WTC11 (cell line): Measurements from ENCODE around the gene PKMYT1. TPM values are rescaled to one million over a fixed set of nuclear protein-coding genes. Genes with fewer than 3 reads are reported as not detected.

ENCODE experiments used
- ATAC-seq: fragments of 200-7000 bp; cut with Tn5 transposase; 2 replicates; pipeline ENCODE4 v1.10.0; 2021; ENCODE audit warnings: mild to moderate bottlenecking, moderate library complexity
- CTCF ChIA-PET: fragments of 300-600 bp; sonication (Branson Sonifier 250); formaldehyde crosslinking; loops from one replicate; lab custom pipeline; 2021; ENCODE audit warnings: antibody characterized with exemption; lab: Charles Lee
- POLR2A ChIA-PET: fragments of 350-600 bp; sonication (Branson Sonifier 250); formaldehyde crosslinking; loops from one replicate; lab custom pipeline; 2021; ENCODE audit warnings: antibody characterized with exemption; lab: Charles Lee
- DNase-seq: peaks from one replicate; pipeline ENCODE4 v3.0.0; 2021; ENCODE audit warnings: low spot score
- H3K27ac Mint-ChIP-seq: 2 replicates; pipeline ENCODE4 v1.8.0; 2021; ENCODE audit warnings: mixed read lengths
- H3K27me3 Mint-ChIP-seq: 2 replicates; pipeline ENCODE4 v1.8.0; 2021; ENCODE audit warnings: low read depth, mild to moderate bottlenecking, moderate library complexity, mixed read lengths
- H3K36me3 Mint-ChIP-seq: 2 replicates; pipeline ENCODE4 v1.8.0; 2021; ENCODE audit warnings: mixed read lengths
- H3K4me1 Mint-ChIP-seq: 2 replicates; pipeline ENCODE4 v1.8.0; 2022; ENCODE audit warnings: mixed read lengths
- H3K4me3 Mint-ChIP-seq: 2 replicates; pipeline ENCODE4 v1.8.0; 2021; ENCODE audit warnings: mild to moderate bottlenecking, moderate library complexity, mixed read lengths
- H3K9me3 Mint-ChIP-seq: 2 replicates; pipeline ENCODE4 v1.8.0; 2021; ENCODE audit warnings: mixed read lengths
- CREB1 ChIP-seq: sonication (generic); formaldehyde crosslinking; IDR thresholded peaks from 2 replicates; pipeline ENCODE4 v1.8.0; 2023; ENCODE audit warnings: mild to moderate bottlenecking, missing genetic modification reagents
- CREM ChIP-seq: sonication (generic); formaldehyde crosslinking; IDR thresholded peaks from 2 replicates; pipeline ENCODE4 v1.8.1; 2022; ENCODE audit warnings: mild to moderate bottlenecking, missing genetic modification reagents, moderate library complexity
- ELF4 ChIP-seq: sonication (generic); formaldehyde crosslinking; IDR thresholded peaks from 2 replicates; pipeline ENCODE4 v1.8.1; 2022; ENCODE audit warnings: low read depth, mild to moderate bottlenecking, moderate library complexity, missing genetic modification reagents
- FOXP1 ChIP-seq: sonication (generic); formaldehyde crosslinking; IDR thresholded peaks from 2 replicates; pipeline ENCODE4 v1.8.0; 2022; ENCODE audit warnings: missing genetic modification reagents, mild to moderate bottlenecking, moderate library complexity, borderline replicate concordance
- JAZF1 ChIP-seq: fragments of 250-450 bp; sonication (Bioruptor Pico); IDR thresholded peaks from 2 replicates; pipeline ENCODE4 v1.9.0; 2021; ENCODE audit warnings: moderate library complexity, mild to moderate bottlenecking, inconsistent platforms
- NFYB ChIP-seq: sonication (generic); formaldehyde crosslinking; conservative IDR thresholded peaks from 2 replicates; pipeline ENCODE4 v1.8.0; 2022; ENCODE audit warnings: low read depth, missing genetic modification reagents
- PRRX2 ChIP-seq: fragments of 250-450 bp; sonication (Bioruptor Pico); IDR thresholded peaks from 2 replicates; pipeline ENCODE4 v1.8.0; 2021; ENCODE audit warnings: mild to moderate bottlenecking
- RELA ChIP-seq: sonication (generic); formaldehyde crosslinking; IDR thresholded peaks from 2 replicates; pipeline ENCODE4 v1.8.1; 2022; ENCODE audit warnings: missing genetic modification reagents, mild to moderate bottlenecking, borderline replicate concordance
- RORB ChIP-seq: fragments of 250-450 bp; sonication (Bioruptor Pico); IDR thresholded peaks from 2 replicates; pipeline ENCODE4 v1.9.0; 2021; ENCODE audit warnings: mild to moderate bottlenecking
- SMAD3 ChIP-seq: sonication (generic); formaldehyde crosslinking; IDR thresholded peaks from 2 replicates; pipeline ENCODE4 v1.8.0; 2022; ENCODE audit warnings: missing genetic modification reagents, mild to moderate bottlenecking, borderline replicate concordance
- SP1 ChIP-seq: sonication (generic); formaldehyde crosslinking; conservative IDR thresholded peaks from 2 replicates; pipeline ENCODE4 v1.8.1; 2022; ENCODE audit warnings: missing genetic modification reagents
- ZBTB43 ChIP-seq: sonication (generic); formaldehyde crosslinking; IDR thresholded peaks from 2 replicates; pipeline ENCODE4 v1.8.1; 2023; ENCODE audit warnings: mild to moderate bottlenecking, missing genetic modification reagents
- ZNF121 ChIP-seq: sonication (generic); formaldehyde crosslinking; IDR thresholded peaks from 2 replicates; pipeline ENCODE4 v1.8.0; 2023; ENCODE audit warnings: missing genetic modification reagents
- ZNF263 ChIP-seq: sonication (generic); formaldehyde crosslinking; IDR thresholded peaks from 2 replicates; pipeline ENCODE4 v1.8.1; 2022; ENCODE audit warnings: low read depth, mild to moderate bottlenecking, moderate library complexity, missing genetic modification reagents
- ZNF416 ChIP-seq: fragments of 250-450 bp; sonication (Bioruptor Pico); IDR thresholded peaks from 2 replicates; pipeline ENCODE4 v1.9.0; 2021; ENCODE audit warnings: mild to moderate bottlenecking, inconsistent platforms
- ZNF671 ChIP-seq: fragments of 250-450 bp; sonication (Bioruptor Pico); IDR thresholded peaks from 2 replicates; pipeline ENCODE4 v1.8.0; 2021; ENCODE audit warnings: mild to moderate bottlenecking
- total RNA-seq: library from RNA; stranded (reverse); gene quantifications from 3 replicates; pipeline ENCODE4 v1.2.3, GENCODE V29; 2021
- TF ChIP-seq, protein P1 (sequence below): fragments of 200-600 bp; IDR thresholded peaks from 2 replicates; pipeline ENCODE4 v1.8.0; 2022; ENCODE audit warnings: antibody characterized with exemption
- TF ChIP-seq, protein P2 (sequence below): sonication (generic); formaldehyde crosslinking; IDR thresholded peaks from 2 replicates; pipeline ENCODE4 v1.8.1; 2022; ENCODE audit warnings: mild to moderate bottlenecking, moderate library complexity, missing genetic modification reagents
- TF ChIP-seq, protein P3 (sequence below): sonication (generic); formaldehyde crosslinking; IDR thresholded peaks from 2 replicates; pipeline ENCODE4 v1.8.1; 2023; ENCODE audit warnings: mild to moderate bottlenecking, missing genetic modification reagents, moderate library complexity
- TF ChIP-seq, protein P4 (sequence below): sonication (generic); formaldehyde crosslinking; IDR thresholded peaks from 2 replicates; pipeline ENCODE4 v1.8.0; 2023; ENCODE audit warnings: missing genetic modification reagents, mild to moderate bottlenecking, borderline replicate concordance

PKMYT1 gene
- total RNA-seq, 1 experiment from 2014 or later, result 120 TPM

DNA sequence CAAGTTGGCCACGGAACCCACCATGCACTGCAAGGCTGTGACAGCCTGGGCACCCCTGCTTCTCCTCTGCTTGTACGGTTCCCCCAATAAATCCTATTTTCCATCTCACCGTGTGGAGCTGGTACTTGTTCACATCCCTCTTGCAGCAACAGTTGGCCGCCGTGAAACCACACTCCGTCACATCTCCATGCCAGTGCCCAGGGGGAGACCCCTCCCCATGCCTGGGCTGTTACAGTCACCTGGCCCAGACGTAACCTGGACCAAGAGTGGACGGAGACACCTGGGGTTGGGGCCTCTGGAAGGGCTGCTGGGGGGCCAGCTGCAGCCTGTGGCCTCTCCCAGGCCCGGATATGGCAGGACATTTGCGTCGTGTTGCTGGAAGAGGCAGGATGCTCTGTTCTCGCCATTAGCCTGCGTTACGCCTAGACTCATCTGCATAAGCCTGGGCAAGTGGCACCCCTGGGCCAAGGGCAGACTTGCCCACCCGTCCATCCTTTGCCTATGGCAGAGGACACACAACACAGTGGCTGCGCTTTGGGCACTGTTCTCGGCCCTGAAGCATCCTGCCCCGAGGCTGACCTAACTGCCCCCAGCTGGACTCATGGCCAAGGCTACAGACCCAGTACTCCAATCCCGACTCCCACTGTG lies 30.4 kb downstream of the PKMYT1 start (continued):
- TF ChIP-seq ELF4 (CRISPR knock-in tag) (no peak), NFYB (CRISPR knock-in tag) (no peak), JAZF1 (CRISPR knock-in tag) (no peak), ZNF416 (CRISPR knock-in tag) (no peak), CREM (CRISPR knock-in tag) (no peak), ZNF121 (no peak)
- TF ChIP-seq, protein P1, sequence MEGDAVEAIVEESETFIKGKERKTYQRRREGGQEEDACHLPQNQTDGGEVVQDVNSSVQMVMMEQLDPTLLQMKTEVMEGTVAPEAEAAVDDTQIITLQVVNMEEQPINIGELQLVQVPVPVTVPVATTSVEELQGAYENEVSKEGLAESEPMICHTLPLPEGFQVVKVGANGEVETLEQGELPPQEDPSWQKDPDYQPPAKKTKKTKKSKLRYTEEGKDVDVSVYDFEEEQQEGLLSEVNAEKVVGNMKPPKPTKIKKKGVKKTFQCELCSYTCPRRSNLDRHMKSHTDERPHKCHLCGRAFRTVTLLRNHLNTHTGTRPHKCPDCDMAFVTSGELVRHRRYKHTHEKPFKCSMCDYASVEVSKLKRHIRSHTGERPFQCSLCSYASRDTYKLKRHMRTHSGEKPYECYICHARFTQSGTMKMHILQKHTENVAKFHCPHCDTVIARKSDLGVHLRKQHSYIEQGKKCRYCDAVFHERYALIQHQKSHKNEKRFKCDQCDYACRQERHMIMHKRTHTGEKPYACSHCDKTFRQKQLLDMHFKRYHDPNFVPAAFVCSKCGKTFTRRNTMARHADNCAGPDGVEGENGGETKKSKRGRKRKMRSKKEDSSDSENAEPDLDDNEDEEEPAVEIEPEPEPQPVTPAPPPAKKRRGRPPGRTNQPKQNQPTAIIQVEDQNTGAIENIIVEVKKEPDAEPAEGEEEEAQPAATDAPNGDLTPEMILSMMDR, result no peak
- TF ChIP-seq, protein P2, sequence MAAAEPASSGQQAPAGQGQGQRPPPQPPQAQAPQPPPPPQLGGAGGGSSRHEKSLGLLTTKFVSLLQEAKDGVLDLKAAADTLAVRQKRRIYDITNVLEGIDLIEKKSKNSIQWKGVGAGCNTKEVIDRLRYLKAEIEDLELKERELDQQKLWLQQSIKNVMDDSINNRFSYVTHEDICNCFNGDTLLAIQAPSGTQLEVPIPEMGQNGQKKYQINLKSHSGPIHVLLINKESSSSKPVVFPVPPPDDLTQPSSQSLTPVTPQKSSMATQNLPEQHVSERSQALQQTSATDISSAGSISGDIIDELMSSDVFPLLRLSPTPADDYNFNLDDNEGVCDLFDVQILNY, result no peak
- TF ChIP-seq, protein P3, sequence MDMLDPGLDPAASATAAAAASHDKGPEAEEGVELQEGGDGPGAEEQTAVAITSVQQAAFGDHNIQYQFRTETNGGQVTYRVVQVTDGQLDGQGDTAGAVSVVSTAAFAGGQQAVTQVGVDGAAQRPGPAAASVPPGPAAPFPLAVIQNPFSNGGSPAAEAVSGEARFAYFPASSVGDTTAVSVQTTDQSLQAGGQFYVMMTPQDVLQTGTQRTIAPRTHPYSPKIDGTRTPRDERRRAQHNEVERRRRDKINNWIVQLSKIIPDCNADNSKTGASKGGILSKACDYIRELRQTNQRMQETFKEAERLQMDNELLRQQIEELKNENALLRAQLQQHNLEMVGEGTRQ (CRISPR knock-in tag), result no peak

GRCh38 chr16:2948807-2949704 lies 31.2 kb downstream of the PKMYT1 start:
- H3K9me3 Mint-ChIP-seq, result peaks cover 7% of the 10 kb centered on the region
- CTCF ChIA-PET, result interaction anchor here (1.4 kb wide), 1 partner anchor 12 kb away, joined by 3 read pairs; no protein-coding TSS in a partner anchor
- peaks cover 7% of the 10 kb centered on the region; the same call in 1 of the 2 replicates for H3K36me3 Mint-ChIP-seq
- H3K27ac Mint-ChIP-seq, result no peak overlapping the region
- POLR2A ChIA-PET, result no interaction called here
- DNase-seq (no peak), ATAC-seq (no peak)
- no peaks in the 10 kb centered on the region; the same call in 1 of the 2 replicates for H3K27me3 Mint-ChIP-seq
- H3K4me1 Mint-ChIP-seq, result peaks cover 3% of the 10 kb centered on the region
- H3K4me3 Mint-ChIP-seq, result no peak overlapping the region
- TF ChIP-seq NFYB (CRISPR knock-in tag) (no peak), SP1 (CRISPR knock-in tag) (no peak), RORB (CRISPR knock-in tag) (no peak), RELA (CRISPR knock-in tag) (no peak), CREB1 (no peak), ZNF263 (CRISPR knock-in tag) (no peak), PRRX2 (CRISPR knock-in tag) (no peak), SMAD3 (CRISPR knock-in tag) (no peak), ZBTB43 (no peak), FOXP1 (CRISPR knock-in tag) (no peak), ZNF671 (no peak)
- TF ChIP-seq, protein P1, result no peak
- TF ChIP-seq, protein P4, sequence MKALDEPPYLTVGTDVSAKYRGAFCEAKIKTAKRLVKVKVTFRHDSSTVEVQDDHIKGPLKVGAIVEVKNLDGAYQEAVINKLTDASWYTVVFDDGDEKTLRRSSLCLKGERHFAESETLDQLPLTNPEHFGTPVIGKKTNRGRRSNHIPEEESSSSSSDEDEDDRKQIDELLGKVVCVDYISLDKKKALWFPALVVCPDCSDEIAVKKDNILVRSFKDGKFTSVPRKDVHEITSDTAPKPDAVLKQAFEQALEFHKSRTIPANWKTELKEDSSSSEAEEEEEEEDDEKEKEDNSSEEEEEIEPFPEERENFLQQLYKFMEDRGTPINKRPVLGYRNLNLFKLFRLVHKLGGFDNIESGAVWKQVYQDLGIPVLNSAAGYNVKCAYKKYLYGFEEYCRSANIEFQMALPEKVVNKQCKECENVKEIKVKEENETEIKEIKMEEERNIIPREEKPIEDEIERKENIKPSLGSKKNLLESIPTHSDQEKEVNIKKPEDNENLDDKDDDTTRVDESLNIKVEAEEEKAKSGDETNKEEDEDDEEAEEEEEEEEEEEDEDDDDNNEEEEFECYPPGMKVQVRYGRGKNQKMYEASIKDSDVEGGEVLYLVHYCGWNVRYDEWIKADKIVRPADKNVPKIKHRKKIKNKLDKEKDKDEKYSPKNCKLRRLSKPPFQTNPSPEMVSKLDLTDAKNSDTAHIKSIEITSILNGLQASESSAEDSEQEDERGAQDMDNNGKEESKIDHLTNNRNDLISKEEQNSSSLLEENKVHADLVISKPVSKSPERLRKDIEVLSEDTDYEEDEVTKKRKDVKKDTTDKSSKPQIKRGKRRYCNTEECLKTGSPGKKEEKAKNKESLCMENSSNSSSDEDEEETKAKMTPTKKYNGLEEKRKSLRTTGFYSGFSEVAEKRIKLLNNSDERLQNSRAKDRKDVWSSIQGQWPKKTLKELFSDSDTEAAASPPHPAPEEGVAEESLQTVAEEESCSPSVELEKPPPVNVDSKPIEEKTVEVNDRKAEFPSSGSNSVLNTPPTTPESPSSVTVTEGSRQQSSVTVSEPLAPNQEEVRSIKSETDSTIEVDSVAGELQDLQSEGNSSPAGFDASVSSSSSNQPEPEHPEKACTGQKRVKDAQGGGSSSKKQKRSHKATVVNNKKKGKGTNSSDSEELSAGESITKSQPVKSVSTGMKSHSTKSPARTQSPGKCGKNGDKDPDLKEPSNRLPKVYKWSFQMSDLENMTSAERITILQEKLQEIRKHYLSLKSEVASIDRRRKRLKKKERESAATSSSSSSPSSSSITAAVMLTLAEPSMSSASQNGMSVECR, result no peak
